IPS-11a (cell line): ENCODE measurements around the gene RABEP1.

ENCODE experiments used
- H3K4me3 ChIP-seq: one replicate; pipeline ENCODE4 v1.5.1; 2013; ENCODE audit warnings: low read depth, low read length, control low read depth

RABEP1 gene

DNA sequence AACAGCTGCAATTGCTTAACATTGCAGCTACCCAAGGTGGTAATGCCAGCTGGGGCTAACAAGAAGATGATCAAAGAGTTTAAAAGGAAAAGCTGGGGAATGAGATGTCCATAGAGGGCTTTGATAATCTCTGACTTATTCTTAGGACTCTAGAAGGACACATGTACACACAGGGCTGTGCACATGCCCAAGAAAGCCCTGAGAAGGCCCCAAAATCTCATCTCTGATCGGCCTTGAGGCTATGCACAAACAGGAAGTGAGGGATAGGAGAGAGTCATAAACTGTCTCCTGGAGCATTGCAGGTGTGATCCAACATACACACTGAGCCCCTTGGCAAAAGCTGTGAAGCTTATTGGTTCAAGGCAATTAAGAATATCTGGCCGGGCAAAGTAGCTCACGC, 17.2 kb upstream of the RABEP1 start:
- no peak overlapping the region for H3K4me3 ChIP-seq

DNA sequence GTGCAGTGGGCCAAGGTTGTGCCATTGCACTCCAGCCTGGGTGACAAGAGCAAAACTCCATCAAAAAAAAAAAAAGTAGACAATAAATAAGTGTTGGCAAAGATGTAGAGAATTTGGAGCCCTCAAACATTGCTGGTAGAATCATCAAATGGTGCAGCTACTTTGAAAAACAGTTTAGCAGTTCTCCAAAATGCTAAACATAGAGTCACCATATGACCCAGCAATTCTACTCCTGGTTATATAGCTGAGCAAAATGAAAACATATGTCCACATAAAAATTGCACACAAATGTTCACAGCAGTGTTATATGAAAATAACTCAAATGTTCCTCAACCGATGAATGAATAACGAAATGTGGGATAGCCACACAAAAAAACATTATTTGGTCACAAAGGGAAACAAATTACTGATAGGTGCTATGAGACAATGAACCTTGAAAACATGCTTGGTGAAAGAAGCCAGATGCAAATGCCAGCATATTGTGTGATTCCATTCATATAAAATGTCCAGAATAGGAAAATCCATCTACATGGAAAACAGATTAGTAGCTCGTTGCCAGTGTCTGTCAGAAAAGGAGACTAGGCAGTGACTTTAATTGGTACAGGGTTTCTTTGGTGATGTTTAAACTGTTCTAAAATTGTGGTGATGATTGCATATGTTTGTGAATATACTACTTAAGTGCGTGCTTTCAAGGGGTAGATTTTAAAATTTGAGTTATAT, 12.7 kb upstream of the RABEP1 start:
- no peak overlapping the region for H3K4me3 ChIP-seq

DNA sequence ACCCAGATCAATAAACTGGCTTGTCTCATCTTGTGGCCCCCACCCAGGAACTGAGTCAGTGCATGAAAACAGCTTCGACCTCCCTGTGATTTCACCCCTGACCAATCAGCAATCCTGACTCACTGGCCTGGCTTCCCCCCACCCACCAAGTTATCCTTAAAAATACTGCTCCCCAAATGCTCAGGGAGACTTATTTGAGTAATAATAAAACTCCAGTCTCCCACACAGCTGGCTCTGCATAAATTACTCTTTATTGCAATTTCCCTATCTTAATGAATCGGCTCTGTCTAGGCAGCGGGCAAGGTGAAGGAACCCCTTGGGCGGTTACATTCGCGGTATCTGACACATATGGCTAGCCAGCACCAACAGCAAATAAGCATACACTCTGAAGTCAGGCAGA, 9.8 kb upstream of the RABEP1 start:
- H3K4me3 ChIP-seq: no peak overlapping the region

DNA sequence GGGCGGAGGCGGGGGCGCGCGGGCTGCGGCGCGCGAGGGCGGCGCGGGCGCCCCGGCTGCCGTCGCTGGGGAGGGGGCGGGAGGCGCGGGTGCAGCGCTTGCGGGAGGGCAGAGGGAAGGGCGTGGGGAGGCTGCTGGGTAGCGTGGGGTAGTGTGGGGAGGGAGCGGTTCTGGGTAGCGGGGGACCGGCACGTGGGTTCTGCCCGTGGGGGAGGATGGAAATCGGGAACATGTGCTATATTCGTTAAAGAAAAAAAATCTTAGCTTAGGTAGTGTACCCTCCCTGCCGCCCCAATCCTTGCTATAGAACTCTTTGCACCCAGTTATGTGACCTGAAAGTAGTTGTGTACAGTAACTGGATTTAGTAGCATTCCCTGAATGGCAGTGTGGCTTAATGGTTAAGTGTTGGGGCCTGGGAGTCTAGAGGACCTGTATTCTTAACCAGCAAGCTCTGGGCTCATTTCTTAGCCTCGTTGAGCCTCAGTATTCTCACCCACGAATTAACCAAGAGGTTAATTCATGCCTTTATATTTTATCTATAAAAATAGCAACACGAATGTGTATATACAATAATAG, 646 bp downstream of the RABEP1 start:
- H3K4me3 ChIP-seq: peak overlapping the region; percentile 74

DNA sequence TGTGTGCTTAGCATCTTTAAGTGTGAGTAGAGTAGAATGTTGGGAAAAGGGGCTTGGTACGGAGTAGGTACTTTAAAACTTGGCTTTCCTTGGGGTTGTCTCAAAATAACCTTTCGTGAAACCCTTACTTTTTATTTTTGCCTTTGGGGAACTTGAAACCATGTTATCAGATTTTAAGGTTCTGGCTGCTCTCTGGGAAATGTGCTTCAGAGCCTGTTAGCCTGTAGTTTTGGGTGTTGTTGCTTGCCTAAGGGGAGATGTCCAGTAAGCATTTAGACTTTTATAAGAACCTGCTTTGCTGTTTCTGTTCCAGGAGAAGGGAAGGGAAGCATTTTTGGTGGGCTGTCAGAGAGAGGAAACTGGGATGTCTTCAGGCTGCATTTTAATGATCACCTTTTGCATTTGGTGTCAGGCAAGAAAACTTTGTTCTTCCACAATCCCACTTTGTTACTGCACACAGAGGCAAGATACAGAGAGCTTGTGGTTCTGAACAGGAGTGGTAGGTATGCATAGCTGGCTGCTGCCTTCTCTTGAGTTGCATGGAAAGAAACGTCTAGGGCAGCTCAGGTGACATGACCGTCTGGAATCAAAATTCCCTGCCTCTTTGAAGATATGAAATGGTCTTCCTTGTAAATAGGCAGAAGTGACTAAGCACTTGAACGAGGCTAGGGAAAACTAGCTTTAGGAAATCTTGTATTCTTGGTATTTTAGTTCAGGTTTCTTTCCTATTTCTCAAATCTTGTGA, 1.7 kb downstream of the RABEP1 start:
- H3K4me3 ChIP-seq: no peak overlapping the region

DNA sequence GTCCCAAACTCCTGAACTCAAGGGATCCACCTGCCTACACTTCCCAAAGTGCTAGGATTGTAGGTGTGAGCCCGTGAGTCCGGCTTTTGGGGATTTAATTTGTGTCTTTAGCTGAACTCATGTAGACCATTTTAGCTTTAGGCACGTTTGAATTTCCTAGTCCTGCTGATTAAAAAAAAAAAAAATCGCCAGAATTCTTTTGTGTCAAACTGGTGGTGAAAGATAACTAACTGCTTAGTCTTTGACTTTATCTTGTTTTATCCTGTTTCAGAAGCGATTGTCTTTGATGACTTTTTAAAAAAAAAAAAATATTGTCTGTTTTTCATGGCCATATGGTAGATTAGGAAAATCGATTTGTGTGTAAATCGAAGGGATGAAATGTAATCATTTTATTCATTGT, 2.6 kb downstream of the RABEP1 start:
- no peak overlapping the region for H3K4me3 ChIP-seq

DNA sequence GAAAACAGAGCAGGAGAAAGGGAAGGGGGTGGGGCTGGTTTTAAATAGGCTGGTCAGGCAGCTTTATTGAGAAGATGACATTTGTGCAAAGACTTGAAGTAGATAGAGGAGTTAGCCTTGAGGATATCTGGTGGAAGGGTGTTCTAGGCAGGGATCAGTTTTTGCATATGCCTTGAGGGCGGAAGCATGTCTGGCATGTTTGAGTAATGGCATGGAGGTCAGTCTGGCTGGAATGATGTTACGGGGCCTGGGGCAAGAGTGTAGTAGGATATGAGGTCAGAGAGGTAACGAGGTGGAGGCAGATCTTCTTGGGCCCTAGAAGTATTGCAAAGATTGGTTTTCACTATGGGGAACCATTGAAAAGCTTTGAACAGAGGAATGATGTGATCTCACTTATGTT, 4.8 kb downstream of the RABEP1 start:
- H3K4me3 ChIP-seq: no peak overlapping the region

DNA sequence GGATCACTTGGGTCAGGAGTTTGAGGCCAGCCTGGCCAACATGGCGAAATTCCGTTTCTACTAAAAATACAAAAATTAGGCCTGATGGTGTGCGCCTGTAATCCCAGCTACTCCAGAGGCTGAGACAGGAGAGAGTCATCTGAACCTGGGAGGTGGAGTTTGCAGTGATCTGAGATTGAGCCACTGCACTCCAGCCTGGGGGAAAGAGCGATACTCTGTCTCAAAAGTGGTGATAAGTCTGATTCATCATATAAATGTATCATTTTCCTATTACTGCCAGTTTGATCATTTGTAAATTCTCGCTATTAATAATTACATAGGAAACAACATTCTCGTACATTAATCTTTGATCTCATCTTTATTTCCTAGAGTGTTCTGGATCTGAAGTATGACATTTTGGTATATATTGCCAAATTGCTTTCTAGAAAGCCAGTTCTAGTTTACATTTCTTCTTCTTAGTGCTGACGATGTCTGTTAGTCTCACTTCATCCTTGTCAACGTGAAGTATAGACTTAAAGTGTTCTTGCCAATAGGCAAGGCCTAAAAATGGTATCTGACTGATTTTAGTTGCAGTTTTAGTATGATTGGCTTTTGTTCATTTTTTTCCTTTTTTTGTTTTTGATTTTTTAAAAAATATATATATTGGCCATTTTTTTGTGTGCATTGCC, 9.7 kb downstream of the RABEP1 start:
- H3K4me3 ChIP-seq: no peak overlapping the region

DNA sequence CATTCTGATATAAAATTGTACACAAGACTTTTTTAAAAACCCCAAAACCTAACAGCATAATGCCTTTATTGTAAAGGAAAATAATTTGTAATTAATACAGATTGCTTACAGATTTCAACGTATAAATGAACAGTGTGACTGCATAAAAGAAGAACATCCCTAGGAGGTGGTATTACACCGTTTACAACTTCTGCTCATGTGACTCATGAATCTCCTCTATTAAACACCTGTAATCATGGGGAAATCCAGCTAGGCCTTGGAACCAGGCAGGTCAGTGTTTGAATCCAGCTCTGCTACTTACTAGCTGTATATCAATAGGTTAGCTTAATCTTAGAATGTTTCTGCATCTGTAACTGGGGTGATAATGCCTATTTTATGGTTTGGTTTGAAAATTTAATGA, 15.2 kb downstream of the RABEP1 start:
- no peak overlapping the region for H3K4me3 ChIP-seq

DNA sequence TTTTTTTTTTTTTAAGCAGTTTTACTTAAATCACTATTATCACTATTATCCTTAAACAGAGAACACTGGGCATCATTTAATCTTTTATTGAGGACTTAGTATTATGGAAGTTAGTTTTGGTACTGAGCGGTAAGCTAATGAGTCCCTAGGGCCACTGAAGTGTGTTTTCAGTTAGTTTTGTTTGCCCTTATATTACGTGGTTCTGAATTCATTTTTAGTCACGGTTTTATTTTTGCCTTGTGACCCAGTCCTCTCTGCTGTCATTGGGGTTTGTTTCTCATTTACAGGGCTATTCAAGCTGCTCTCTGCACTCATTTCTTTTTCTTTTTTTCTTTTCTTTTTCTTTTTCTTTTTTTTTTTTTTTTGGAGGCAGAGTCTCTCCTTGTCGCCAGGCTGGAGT, 17.3 kb downstream of the RABEP1 start:
- no peak overlapping the region for H3K4me3 ChIP-seq

DNA sequence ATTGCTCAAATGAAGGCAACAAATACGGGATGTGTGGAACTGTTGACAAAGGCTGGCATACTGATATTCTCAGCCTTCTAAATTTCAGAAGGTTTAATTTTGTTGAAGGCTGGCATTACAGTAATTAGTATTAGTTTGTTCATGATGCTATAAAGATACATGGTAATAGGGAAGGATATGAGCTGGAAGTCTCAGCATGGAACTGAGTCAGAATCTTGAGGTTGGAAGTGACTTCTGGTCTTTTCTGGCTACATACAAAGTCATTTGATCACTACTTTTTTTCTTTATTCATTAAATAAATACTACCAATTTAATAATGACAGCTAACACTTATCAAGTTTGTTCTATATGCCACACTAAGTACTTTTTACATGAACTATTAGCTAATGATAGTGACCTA, 22.6 kb downstream of the RABEP1 start:
- H3K4me3 ChIP-seq: no peak overlapping the region

DNA sequence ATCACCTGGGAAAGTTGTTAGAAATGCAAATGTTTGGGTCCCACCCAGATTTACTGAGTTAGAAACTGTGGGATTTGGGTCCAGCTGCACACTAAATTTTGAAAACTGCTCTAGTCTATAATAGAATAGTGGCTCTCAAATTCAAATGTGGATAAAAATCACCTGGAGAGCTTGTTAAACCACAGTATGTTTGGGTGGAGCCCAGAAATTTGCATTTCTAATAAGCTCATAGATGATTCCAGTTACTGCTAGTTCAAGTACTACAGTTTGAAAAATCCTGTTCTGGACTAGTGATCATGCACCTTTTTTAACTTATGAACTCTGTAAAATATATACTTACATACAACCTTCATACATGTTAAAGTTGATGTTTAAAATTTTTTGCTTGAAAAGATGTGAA, 27.8 kb downstream of the RABEP1 start:
- H3K4me3 ChIP-seq: no peak overlapping the region

DNA sequence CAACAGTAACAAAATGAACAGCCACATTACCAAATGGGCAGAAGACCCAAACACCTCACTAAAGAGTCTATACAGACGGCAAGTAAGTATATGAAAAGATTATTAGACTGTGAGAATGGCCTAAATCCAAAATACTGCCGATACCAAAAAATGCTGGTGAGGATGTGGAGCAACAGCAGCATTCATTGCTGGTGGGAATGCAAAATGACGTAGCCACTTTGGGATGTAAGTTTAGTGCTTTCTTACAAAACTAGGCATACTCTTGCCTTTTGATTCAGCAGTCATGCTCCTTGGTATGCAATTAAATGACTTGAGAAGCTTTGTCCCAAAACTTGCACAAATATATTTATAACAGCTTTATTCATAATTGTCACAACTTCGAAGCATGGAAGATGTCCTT, 43.8 kb downstream of the RABEP1 start:
- H3K4me3 ChIP-seq: no peak overlapping the region

DNA sequence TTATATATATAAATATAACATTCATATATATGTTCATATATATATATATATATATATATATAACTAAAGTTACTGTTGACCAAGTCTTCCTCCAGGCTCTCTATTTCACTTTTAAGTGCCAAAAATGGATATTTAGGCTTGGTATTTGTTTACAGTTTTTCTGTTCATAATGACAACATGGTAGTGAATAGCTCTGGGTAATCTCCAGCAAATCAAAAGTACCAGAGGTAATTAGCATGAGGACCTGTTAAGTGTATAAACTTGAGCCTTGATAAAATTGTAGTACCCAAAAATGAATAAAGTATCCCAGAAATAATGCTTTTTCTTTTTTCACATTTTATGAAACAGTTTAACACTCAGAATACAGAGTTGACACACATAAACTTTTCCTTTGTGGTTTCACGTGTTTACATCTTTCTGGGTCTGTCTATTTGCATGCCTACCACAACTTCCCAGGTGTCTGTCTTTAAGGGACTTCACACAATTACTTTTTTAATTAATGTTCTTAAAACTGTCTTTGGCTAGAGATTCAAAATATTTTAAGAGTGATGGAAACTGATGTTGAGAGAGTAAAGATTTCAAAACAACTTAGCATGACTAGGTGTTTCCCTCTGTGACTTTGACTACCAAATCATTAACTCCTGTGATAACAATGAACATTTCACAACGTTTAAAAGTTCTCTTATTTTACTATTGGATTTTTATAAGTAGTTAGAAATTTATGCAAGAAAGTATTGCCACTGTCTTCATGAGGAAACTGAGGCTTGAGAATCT, 47.9 kb downstream of the RABEP1 start:
- H3K4me3 ChIP-seq: no peak overlapping the region

DNA sequence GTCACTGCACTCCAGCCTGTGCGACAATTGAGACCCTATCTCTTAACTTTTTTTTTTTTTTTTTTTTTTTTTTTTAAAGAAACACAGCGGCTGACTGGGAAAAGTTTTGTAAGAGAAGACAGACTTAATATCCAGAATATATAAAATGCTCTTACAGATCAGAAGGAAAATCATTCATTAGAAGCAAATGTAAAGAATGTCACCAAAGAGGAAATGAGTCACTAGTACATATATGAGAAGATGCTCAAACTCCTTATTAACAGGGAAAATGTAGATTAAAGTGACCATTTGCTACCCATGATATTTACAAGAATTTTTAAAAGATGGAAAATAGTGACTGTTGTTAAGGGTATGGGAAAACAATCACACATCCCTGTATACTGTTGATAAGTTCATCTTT, 48.9 kb downstream of the RABEP1 start:
- no peak overlapping the region for H3K4me3 ChIP-seq

DNA sequence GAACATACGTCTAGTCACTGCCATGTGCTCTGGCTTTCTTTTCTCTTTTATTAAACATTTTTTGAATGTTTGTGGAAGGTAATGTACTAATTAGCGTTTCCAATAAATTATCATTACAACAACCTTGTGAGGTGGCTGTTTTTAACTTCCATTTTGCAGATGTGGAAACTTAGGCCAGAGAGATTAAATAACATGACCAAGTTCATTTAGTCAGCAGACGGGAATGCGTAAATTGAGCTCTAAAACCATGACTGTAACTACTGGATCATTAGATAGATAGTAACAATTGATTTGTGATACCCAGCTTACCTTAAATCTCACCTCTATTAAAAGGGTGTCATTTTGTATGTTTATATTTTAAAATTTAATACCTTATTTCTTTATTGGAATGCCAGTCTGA, 49.4 kb downstream of the RABEP1 start:
- no peak overlapping the region for H3K4me3 ChIP-seq

DNA sequence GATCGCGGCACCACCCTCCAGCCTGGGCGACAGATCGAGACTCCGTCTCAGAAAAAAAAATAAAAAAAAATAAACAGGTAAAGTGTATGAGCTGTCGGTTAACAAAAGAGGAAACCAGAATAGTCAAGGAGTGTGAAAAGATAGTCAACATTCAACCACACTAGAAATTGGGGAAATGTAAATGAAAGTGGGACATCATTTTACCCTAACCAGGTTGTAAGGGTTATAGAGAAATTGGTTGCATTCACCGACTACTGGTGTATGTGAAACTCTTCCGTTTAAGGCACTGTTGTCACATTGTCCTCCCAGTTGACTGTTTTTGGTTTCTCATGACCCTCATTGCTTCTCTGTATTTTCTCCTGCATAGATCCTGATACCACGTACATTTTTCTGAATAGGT, 62.8 kb downstream of the RABEP1 start:
- H3K4me3 ChIP-seq: no peak overlapping the region

DNA sequence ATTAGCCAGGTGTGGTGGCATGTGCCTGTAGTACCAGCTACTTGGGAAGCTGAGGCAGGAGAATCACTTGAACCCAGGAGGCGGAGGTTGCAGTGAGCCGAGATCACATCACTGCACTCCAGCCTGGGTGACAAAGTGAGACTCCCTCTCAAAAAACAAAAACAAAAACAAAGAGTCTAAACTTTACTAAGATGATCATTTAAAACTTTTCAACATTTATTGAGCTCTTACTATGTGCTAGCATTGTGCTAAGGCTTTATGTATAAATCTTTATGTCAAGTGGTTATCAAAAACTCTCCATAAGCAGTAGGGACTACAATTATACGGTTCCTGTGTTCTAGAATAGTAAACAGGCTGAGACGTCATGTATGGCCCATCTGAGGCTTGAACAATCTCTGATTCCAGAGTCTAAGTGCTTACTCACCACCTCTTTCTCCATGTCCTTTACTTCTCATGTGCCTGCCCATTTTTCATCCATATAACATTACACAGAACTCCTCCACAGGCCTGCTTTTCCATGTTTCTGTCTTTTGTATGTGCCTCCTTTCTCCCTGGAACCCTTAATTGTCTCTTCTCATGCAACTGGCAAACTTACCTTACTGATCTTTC, 70.7 kb downstream of the RABEP1 start:
- H3K4me3 ChIP-seq: no peak overlapping the region

DNA sequence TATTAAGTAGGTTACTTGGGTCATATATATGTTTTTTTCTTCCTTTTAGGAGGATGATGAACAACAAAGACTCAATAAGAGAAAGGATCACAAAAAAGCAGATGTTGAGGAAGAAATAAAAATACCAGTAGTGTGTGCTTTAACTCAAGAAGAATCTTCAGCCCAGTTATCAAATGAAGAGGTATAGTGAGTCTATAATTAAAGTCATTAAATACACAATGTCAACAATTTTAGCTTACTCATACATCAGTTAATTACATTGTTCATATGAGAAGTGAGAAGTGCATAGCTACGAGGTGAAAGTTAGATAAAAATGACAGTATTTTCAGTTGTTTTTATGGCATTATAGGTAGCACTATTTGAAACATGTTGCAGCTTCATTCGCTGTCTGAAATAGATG, 72.2 kb downstream of the RABEP1 start:
- no peak overlapping the region for H3K4me3 ChIP-seq

DNA sequence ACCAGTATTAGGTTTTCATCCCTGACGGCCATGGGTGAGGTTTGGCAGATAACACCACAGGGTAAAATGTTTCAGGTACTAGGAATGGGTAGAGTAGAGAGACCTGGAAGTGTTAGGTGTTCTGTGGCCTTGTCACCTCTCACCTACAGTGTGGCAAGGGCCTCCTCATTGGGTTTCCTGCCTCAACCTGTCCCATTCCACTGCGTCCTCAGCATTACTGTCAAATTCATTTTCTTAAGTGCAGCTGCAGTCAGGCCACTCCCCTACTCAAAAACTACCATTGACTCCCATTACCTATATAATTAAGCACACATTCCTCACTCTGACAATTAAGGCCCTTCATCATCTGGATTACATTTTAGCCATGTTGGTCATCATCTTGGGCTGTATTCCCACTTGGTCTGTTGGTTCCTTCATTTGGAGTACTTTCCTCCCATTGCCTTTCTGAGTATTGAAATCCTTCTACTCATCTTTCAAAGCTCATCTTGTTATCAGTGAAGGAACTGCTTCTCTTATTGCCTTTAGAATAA, 72.9 kb downstream of the RABEP1 start:
- no peak overlapping the region for H3K4me3 ChIP-seq
